OCI-LY3 (cell line): ENCODE measurements around the gene REL.

ENCODE experiments used
- EZH2phosphoT487 ChIP-seq: fragments of 200-600 bp; shearing (Covaris generic); IDR thresholded peaks from 2 replicates; pipeline ENCODE4 v1.6.1; 2018; ENCODE audit warnings: antibody characterized with exemption, mixed run types, low read depth
- TF ChIP-seq, protein P1 (sequence below): fragments of 200-600, 300-600 bp; sonication (generic); IDR thresholded peaks from 2 replicates; pipeline ENCODE4 v1.5.1; 2014; ENCODE audit warnings: antibody characterized with exemption, low read length, low read depth

DNA sequence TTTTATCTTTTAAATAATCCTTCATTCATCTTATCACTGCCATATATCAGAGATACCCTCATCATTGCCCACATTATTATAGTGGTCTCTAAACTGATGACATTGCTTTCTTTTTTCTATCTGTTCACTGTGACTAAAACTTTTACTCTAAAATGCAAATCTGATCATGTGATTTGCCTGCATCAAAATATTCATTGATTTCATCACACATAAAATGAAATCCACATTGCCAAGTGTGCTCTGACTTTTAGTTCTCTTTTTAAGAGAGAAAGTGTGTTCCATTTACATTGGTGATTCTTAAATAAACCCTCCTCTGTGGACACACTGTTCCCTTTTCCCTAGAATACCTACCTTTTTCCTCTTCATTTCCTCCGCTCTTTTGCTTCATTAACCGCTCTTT, 7.5 kb downstream of the REL start:
- TF ChIP-seq, protein P1, sequence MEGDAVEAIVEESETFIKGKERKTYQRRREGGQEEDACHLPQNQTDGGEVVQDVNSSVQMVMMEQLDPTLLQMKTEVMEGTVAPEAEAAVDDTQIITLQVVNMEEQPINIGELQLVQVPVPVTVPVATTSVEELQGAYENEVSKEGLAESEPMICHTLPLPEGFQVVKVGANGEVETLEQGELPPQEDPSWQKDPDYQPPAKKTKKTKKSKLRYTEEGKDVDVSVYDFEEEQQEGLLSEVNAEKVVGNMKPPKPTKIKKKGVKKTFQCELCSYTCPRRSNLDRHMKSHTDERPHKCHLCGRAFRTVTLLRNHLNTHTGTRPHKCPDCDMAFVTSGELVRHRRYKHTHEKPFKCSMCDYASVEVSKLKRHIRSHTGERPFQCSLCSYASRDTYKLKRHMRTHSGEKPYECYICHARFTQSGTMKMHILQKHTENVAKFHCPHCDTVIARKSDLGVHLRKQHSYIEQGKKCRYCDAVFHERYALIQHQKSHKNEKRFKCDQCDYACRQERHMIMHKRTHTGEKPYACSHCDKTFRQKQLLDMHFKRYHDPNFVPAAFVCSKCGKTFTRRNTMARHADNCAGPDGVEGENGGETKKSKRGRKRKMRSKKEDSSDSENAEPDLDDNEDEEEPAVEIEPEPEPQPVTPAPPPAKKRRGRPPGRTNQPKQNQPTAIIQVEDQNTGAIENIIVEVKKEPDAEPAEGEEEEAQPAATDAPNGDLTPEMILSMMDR, result no peak
- TF ChIP-seq EZH2phosphoT487, result no peak
